ENCODE data around the gene SPATS2L. TPM values are rescaled to one million over a fixed set of nuclear protein-coding genes. Genes with fewer than 3 reads are reported as not detected.

The SPATS2L gene
- total and polyA plus RNA-seq, 2 of the 13 experiments (the other 11 are each of a cell fraction or from before 2014, with no cell fraction given): 154 to 212 TPM

DNA sequence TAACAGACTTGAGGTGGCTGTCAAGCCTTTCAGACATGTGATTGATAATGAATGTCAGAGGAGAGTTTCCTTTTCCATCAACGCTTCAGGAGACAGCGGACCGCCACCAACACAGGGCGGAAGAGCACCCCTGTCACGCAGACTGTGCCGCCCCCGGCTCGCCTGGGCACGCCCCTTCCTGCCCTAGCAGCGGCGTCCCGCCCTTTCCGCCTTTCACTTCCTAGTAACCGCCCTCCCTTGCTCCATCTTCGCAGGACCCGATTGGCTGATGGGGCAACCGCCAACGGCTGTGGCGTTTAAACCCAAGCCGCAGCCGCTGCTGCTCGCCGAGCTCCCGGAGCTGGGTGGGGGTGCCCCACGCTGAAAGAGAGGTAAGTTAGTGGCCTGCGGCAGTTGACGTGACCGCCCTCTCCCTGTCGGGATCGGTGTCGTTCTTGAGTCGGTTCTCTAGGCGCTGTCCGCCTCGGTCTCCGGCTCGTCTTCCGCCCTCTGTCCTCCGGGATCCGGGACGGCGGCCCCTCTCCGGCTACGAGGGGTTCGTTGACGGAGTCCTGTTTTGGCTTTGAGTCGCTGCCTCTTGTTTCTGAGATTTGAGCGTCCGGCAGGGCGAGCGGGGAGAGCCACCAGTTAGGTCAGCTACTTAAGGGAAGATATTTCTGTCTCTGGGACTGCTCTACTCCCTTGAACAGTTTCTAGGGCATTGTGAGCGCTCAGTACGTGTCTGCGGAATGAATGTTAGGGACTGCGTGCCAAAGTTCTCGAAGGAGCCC, 219.6 kb downstream of the SPATS2L start, which contains the start of gene SGO2 (continued):
- TF ChIP-seq HOMEZ (CRISPR knock-in tag; IDR thresholded peaks at IDR 0.05; ENCODE audit: low read depth): peak; percentile 92
- TF ChIP-seq CREB1 (IDR thresholded peaks at IDR 0.05): peak; percentile 58
- TF ChIP-seq CREB1 (CRISPR knock-in tag; IDR thresholded peaks at IDR 0.05): peak; percentile 80
- TF ChIP-seq PLRG1 (conservative IDR thresholded peaks at IDR 0.05): no peak
- TF ChIP-seq, protein P1, sequence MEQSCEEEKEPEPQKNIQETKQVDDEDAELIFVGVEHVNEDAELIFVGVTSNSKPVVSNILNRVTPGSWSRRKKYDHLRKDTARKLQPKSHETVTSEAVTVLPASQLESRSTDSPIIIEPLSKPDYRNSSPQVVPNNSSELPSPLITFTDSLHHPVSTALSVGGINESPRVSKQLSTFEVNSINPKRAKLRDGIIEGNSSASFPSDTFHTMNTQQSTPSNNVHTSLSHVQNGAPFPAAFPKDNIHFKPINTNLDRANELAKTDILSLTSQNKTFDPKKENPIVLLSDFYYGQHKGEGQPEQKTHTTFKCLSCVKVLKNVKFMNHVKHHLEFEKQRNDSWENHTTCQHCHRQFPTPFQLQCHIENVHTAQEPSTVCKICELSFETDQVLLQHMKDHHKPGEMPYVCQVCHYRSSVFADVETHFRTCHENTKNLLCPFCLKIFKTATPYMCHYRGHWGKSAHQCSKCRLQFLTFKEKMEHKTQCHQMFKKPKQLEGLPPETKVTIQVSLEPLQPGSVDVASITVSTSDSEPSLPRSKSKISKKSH (CRISPR knock-in tag; IDR thresholded peaks at IDR 0.05; ENCODE audit: borderline replicate concordance): no peak; the same call in 1 of the 2 replicates
- no peak; the same call in 1 of the 2 replicates for TF ChIP-seq ZNF746 (CRISPR knock-in tag; IDR thresholded peaks at IDR 0.05)
- peak; percentile 25; the same call in 1 of the 2 replicates for TF ChIP-seq SIX4 (CRISPR knock-in tag; IDR thresholded peaks at IDR 0.05)
- peak; percentile 87 for TF ChIP-seq RBFOX2 (IDR thresholded peaks at IDR 0.05; ENCODE audit: low read depth, low read length)
- peak; percentile 99 for TF ChIP-seq SP4 (CRISPR knock-in tag; IDR thresholded peaks at IDR 0.05)
- TF ChIP-seq ZC3H13 (CRISPR knock-in tag; IDR thresholded peaks at IDR 0.05): peak; percentile 70; the same call in 1 of the 2 replicates
- TF ChIP-seq XBP1 (CRISPR knock-in tag; IDR thresholded peaks at IDR 0.05): no peak
- TF ChIP-seq SIX1 (CRISPR knock-in tag; IDR thresholded peaks at IDR 0.05; ENCODE audit: borderline replicate concordance): 0 out of 2 replicates have a peak, but pooled peaks have one; percentile 10
- no peak for TF ChIP-seq PHB2 (IDR thresholded peaks at IDR 0.05; ENCODE audit: partially characterized antibody)
- peak; percentile 100 for TF ChIP-seq ZMYM4 (CRISPR knock-in tag; IDR thresholded peaks at IDR 0.05)
- TF ChIP-seq KMT2A (CRISPR knock-in tag; IDR thresholded peaks at IDR 0.05): peak; percentile 99
- peak; percentile 91 for TF ChIP-seq THAP11 (CRISPR knock-in tag; IDR thresholded peaks at IDR 0.05)
- peak; percentile 98 for TF ChIP-seq NFYC (CRISPR knock-in tag; IDR thresholded peaks at IDR 0.05)
- TF ChIP-seq ZNF3 (CRISPR knock-in tag; IDR thresholded peaks at IDR 0.05): no peak
- TF ChIP-seq FIP1L1 (IDR thresholded peaks at IDR 0.05; ENCODE audit: borderline replicate concordance, insufficient read depth, low read depth, low read length): 0 out of 2 replicates have a peak, but pooled peaks have one; percentile 62
- TF ChIP-seq ZNF740 (CRISPR knock-in tag; IDR thresholded peaks at IDR 0.05): peak; percentile 96
- peak; percentile 53; the same call in 1 of the 2 replicates for TF ChIP-seq ISL2 (CRISPR knock-in tag; IDR thresholded peaks at IDR 0.05)
- TF ChIP-seq MAFK (conservative IDR thresholded peaks at IDR 0.05 in 1 of 2, IDR thresholded peaks at IDR 0.05 in 1 of 2; ENCODE audit: low read length in 2 of 2): 0 out of 4 replicates have a peak, but pooled peaks of 1 of the 2 experiments have one; percentile 6
- TF ChIP-seq, protein P2, sequence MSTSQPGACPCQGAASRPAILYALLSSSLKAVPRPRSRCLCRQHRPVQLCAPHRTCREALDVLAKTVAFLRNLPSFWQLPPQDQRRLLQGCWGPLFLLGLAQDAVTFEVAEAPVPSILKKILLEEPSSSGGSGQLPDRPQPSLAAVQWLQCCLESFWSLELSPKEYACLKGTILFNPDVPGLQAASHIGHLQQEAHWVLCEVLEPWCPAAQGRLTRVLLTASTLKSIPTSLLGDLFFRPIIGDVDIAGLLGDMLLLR (CRISPR knock-in tag; IDR thresholded peaks at IDR 0.05): 0 out of 2 replicates have a peak, but pooled peaks have one; percentile 69
- no peak for TF ChIP-seq ZNF17 (CRISPR knock-in tag; IDR thresholded peaks at IDR 0.05)
- TF ChIP-seq ZBTB21 (CRISPR knock-in tag; IDR thresholded peaks at IDR 0.05): 0 out of 2 replicates have a peak, but pooled peaks have one; percentile 36
- peak; percentile 41 for TF ChIP-seq MED13 (CRISPR knock-in tag; IDR thresholded peaks at IDR 0.05)
- peak; percentile 63; the same call in 1 of the 2 replicates for TF ChIP-seq SMYD3 (CRISPR knock-in tag; IDR thresholded peaks at IDR 0.05)
- TF ChIP-seq SRF (IDR thresholded peaks at IDR 0.05; ENCODE audit: low read depth, low read length): no peak
